NB4 (cell line): Measurements from ENCODE around the gene MCRS1.

ENCODE experiments used
- MYC ChIP-seq: IDR thresholded peaks from 2 replicates; pipeline ENCODE4 v1.6.1; 2011; ENCODE audit warnings: low read depth, low read length
- POLR2A ChIP-seq: IDR thresholded peaks from 2 replicates; pipeline ENCODE4 v1.6.1; 2011; ENCODE audit warnings: mild to moderate bottlenecking; ENCODE audit not compliant: insufficient read length; ENCODE audit errors: extremely low read depth
- TF ChIP-seq, protein P1 (sequence below): IDR thresholded peaks from one replicate; pipeline ENCODE4 v1.5.1; 2012; ENCODE audit warnings: low read depth, low read length

DNA sequence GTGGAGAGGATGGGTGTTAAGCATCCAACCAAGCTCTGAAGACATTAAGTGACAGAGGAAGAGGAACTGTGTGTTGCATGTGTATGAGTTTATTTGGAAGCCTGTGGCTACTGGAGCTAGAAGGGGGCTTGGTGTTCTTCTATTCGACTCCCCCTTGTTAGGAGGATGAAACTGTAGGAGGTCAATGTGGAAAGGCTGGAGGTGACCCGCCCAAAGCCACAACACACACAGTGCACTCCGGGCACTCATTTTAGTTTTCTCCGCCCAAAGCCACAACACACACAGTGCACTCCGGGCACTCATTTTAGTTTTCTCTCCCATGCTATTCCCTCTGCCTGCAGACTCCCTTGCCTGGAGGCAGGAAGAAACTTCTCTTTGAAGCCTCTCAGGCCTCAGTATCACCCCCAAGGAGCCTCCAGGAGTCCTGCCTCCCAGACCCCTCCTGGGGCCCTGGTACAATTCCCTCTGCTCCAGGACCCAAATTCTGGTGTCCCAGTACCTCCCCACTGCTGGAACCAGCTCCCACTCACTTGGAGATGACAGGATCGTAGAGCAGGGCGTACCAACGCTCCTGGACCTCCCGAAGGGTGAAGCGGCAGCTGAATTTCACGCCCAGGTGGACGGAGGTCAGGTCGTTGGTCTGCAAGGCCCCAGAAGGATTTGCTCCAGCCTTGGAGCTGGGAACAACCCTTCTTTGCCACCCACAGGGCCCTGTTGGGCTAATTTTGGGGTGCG is 3.8 kb downstream of the MCRS1 start:
- TF ChIP-seq POLR2A: no peak
- TF ChIP-seq, protein P1, sequence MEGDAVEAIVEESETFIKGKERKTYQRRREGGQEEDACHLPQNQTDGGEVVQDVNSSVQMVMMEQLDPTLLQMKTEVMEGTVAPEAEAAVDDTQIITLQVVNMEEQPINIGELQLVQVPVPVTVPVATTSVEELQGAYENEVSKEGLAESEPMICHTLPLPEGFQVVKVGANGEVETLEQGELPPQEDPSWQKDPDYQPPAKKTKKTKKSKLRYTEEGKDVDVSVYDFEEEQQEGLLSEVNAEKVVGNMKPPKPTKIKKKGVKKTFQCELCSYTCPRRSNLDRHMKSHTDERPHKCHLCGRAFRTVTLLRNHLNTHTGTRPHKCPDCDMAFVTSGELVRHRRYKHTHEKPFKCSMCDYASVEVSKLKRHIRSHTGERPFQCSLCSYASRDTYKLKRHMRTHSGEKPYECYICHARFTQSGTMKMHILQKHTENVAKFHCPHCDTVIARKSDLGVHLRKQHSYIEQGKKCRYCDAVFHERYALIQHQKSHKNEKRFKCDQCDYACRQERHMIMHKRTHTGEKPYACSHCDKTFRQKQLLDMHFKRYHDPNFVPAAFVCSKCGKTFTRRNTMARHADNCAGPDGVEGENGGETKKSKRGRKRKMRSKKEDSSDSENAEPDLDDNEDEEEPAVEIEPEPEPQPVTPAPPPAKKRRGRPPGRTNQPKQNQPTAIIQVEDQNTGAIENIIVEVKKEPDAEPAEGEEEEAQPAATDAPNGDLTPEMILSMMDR: no peak
- no peak for TF ChIP-seq MYC
